Measurements from ENCODE around the gene CD300H. TPM values are rescaled to one million over a fixed set of nuclear protein-coding genes. Genes with fewer than 3 reads are reported as not detected.
"Not testable (repeated sequence)": the region's sequence is repeated elsewhere in the genome, so short reads cannot be mapped to it uniquely, and the experiment has no call there.

The CD300H gene
- total RNA-seq, 1 donor from 2014 or later, result not detected

DNA sequence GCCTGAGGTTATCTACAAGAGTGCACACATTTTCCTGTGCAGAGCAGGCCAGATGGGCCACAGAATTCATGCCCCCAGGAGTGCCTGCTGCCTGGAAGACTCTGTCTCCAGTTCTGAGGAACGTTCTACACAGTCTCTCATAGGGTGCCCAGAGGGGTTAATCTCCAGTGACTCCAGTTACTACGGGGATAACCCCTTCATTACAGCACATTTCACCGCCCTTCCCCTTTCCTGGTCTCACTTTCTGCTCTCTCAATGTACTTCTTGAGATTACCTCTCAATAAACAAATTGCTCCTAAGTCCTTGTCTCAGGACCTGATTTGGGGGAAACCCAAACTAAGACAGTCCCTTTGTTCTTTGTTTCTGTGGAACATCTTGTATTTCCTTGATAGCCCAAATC, 5.7 kb downstream of the CD300H start:
- Mint-ChIP-seq H3K4me3 (ENCODE audit: unreplicated experiment) (no peak overlapping the region), H3K9me3 (ENCODE audit: low read depth) (peaks cover 6% of the 10 kb centered on the region), H3K36me3 (ENCODE audit: low read depth) (no peaks in the 10 kb centered on the region), H3K27ac (ENCODE audit: unreplicated experiment) (no peak overlapping the region), H3K27me3 (ENCODE audit: low read depth) (peaks cover 51% of the 10 kb centered on the region), H3K4me1 (ENCODE audit: low read depth) (no peaks in the 10 kb centered on the region)
- TF ChIP-seq, protein P1, sequence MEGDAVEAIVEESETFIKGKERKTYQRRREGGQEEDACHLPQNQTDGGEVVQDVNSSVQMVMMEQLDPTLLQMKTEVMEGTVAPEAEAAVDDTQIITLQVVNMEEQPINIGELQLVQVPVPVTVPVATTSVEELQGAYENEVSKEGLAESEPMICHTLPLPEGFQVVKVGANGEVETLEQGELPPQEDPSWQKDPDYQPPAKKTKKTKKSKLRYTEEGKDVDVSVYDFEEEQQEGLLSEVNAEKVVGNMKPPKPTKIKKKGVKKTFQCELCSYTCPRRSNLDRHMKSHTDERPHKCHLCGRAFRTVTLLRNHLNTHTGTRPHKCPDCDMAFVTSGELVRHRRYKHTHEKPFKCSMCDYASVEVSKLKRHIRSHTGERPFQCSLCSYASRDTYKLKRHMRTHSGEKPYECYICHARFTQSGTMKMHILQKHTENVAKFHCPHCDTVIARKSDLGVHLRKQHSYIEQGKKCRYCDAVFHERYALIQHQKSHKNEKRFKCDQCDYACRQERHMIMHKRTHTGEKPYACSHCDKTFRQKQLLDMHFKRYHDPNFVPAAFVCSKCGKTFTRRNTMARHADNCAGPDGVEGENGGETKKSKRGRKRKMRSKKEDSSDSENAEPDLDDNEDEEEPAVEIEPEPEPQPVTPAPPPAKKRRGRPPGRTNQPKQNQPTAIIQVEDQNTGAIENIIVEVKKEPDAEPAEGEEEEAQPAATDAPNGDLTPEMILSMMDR (IDR thresholded peaks at IDR 0.05), result no peak
- no peak for DNase-seq (ENCODE audit: low spot score)

DNA sequence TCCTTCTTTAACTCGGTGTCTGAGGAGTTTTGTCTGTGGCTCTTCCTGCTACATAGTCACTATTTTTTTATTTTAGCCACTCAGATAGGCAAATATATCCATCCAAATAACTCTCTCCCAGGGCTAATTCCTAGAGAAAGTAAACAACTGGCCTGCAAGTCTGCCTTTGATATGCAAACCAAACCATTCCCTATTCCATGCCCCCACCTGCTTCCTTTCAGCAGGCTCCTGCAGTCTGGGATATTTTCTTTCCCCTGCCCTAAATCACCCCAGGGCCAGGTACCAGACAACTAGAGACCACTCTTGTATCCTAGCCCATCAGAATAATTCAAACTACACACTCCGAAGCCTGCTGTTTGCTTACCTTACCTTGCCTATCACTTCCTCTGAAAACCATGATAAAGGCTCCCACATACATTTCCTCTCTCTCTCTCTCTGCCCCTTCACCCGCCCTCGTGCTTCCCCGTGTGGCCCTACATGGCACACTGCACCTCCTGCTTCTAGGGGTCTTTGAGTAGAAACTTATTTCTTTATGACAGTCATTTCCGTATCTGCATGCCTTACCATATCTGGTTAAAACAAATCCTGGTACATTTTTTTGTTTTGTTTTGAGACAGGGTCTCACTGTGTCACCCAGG, 8.3 kb downstream of the CD300H start:
- Mint-ChIP-seq H3K27me3 (ENCODE audit: low read depth) (peaks cover 62% of the 10 kb centered on the region), H3K4me1 (ENCODE audit: low read depth) (no peaks in the 10 kb centered on the region), H3K4me3 (ENCODE audit: unreplicated experiment) (no peak overlapping the region), H3K9me3 (ENCODE audit: low read depth) (peaks cover 6% of the 10 kb centered on the region), H3K36me3 (ENCODE audit: low read depth) (peaks cover 3% of the 10 kb centered on the region), H3K27ac (ENCODE audit: unreplicated experiment) (no peak overlapping the region)
- no peak for DNase-seq (ENCODE audit: low spot score)
- TF ChIP-seq, protein P1 (IDR thresholded peaks at IDR 0.05), result no peak

DNA sequence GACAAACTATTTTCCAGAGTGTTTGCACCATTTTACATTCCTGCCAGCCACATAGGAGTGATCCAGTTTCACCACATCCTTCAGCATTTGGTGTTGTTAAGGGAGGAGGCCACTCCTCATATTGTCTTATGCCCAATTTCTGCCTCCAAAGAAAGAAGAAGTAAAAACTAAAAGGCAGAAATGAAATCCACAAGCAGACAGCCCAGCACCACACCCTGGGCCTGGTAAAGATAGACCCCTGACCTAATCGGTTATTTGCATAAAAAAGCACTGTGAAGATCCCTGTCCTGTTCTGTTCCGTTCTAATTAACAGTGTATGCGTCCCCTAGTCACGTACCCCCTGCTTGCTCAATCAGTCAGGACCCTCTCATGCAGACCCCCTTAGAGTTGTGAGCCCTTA, 8.9 kb downstream of the CD300H start:
- not testable (repeated sequence) for H3K36me3 Mint-ChIP-seq (ENCODE audit: low read depth); DNase-seq (ENCODE audit: low spot score); H3K4me1 Mint-ChIP-seq (ENCODE audit: low read depth); H3K4me3 Mint-ChIP-seq (ENCODE audit: unreplicated experiment); H3K27ac Mint-ChIP-seq (ENCODE audit: unreplicated experiment); H3K9me3 Mint-ChIP-seq (ENCODE audit: low read depth)
- H3K27me3 Mint-ChIP-seq (ENCODE audit: low read depth), result peaks cover 65% of the 10 kb centered on the region

DNA sequence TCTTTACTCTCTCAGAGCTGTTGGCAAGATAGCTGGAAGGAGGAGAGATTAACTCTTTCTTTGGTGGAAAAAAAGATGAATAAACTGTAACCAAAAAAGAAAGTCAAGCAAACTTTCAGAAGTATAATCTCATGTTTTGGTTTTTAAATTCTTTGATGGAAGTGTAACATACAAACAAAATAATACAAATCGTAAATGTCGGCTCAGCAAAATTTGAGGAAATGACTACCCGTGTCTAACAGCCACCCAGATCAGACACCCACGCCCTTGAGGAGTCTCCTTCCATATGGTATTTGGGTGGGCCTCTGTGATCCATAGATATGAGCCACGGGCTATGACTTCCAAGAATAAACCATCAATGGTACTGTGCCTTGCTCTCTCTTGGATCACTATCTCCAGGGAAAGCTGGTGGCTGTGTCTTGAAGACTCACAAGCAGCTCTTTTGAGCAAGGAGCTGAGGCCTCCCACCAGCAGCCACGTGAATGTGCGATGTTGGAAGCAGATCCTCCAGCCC, 11.8 kb downstream of the CD300H start:
- peaks cover 6% of the 10 kb centered on the region for H3K9me3 Mint-ChIP-seq (ENCODE audit: low read depth)

DNA sequence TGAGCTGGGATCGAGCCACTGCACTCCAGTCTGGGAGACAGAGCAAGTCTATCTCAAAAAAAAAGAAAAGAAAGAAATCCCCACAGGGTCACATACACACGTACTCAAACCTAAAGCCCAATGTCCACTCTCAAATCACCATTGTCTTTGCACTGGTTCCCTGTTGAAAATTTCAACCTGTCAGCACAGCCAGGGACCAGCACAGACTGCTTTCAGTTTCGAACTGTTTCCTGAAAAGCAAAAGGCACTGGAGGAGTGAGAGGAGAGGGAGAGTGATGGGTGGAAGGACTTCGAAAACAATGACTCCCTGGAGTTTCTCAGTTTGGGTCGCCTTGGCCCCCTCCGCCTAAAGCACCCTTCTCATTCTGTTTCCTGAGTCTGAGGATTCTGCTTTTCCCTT, 12.4 kb downstream of the CD300H start:
- Mint-ChIP-seq H3K4me1 (ENCODE audit: low read depth) (no peaks in the 10 kb centered on the region), H3K27ac (ENCODE audit: unreplicated experiment) (no peak overlapping the region), H3K4me3 (ENCODE audit: unreplicated experiment) (no peak overlapping the region), H3K36me3 (ENCODE audit: low read depth) (peaks cover 3% of the 10 kb centered on the region), H3K27me3 (ENCODE audit: low read depth) (peaks cover 72% of the 10 kb centered on the region), H3K9me3 (ENCODE audit: low read depth) (peaks cover 6% of the 10 kb centered on the region)
- no peak for DNase-seq (ENCODE audit: low spot score)
- TF ChIP-seq, protein P1 (IDR thresholded peaks at IDR 0.05), result no peak

More for the DNA sequence above, 11.8 kb downstream of the CD300H start:
- peaks cover 69% of the 10 kb centered on the region for H3K27me3 Mint-ChIP-seq (ENCODE audit: low read depth)
- no peak overlapping the region for H3K4me3 Mint-ChIP-seq (ENCODE audit: unreplicated experiment)
- no peak overlapping the region for H3K27ac Mint-ChIP-seq (ENCODE audit: unreplicated experiment)
- DNase-seq (ENCODE audit: low spot score), result no peak
- H3K4me1 Mint-ChIP-seq (ENCODE audit: low read depth), result no peaks in the 10 kb centered on the region
- TF ChIP-seq, protein P1 (IDR thresholded peaks at IDR 0.05), result no peak
- H3K36me3 Mint-ChIP-seq (ENCODE audit: low read depth), result peaks cover 3% of the 10 kb centered on the region

DNA sequence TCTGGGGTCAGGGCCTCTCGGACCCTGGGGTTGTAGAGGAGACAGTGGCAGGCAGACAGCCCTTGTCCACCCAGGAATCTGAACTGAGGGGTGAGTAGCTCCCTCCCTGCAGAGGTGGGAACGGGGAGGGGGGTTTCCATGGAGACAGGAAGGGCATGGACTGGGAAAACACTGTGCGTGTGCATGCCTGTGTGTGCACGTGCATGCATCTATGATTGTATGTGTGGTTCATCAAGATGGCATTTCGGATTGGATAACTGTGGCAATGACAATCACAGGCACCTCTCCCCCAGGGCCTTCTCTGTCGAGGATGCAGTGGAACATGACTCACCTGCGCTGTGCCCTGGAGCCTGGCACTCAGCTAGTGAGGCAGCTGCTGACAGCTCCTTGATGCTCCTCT, 15.3 kb downstream of the CD300H start:
- Mint-ChIP-seq H3K36me3 (ENCODE audit: low read depth) (peaks cover 3% of the 10 kb centered on the region), H3K27ac (ENCODE audit: unreplicated experiment) (no peak overlapping the region), H3K9me3 (ENCODE audit: low read depth) (no peaks in the 10 kb centered on the region), H3K4me1 (ENCODE audit: low read depth) (no peaks in the 10 kb centered on the region), H3K27me3 (ENCODE audit: low read depth) (peaks cover 61% of the 10 kb centered on the region), H3K4me3 (ENCODE audit: unreplicated experiment) (no peak overlapping the region)
- no peak for DNase-seq (ENCODE audit: low spot score)
- TF ChIP-seq, protein P1 (IDR thresholded peaks at IDR 0.05), result no peak
